GM21515 (cell line): ENCODE data around the gene SMIM34.
"Not testable (repeated sequence)": the region's sequence is repeated elsewhere in the genome, so short reads cannot be mapped to it uniquely, and the experiment has no call there.

Experiments
- ATAC-seq: cut with Tn5 transposase; IDR thresholded peaks from one replicate; pipeline ENCODE4 v1.9.1; 2021; ENCODE audit not compliant: unreplicated experiment

The SMIM34 gene, protein sequence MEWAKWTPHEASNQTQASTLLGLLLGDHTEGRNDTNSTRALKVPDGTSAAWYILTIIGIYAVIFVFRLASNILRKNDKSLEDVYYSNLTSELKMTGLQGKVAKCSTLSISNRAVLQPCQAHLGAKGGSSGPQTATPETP

DNA sequence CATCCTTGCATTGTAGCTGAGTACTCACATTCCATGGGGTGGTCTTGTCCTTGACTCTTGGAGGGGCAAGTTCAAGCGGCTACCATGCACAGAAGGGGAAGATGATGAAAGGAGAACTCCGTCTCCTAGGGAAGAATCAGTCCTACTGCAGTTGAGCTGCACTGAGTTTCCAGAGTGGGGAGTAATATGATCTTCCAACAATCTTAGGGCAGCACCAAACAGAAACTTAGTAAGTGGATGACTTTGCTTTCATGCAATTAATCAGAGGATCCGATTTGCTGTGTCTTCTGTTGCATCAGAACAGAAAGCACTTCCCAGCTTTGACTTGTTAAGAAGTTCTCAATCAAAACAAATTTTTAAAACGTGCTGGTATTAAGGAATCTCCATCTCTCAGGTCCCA lies at the start of gene SMIM34:
TSS of gene SMIM34 (minus strand) at position 147 of the 400 bp plus-strand sequence. CDS start at position 35, 112 bp downstream.
- ATAC-seq: not testable (repeated sequence)

DNA sequence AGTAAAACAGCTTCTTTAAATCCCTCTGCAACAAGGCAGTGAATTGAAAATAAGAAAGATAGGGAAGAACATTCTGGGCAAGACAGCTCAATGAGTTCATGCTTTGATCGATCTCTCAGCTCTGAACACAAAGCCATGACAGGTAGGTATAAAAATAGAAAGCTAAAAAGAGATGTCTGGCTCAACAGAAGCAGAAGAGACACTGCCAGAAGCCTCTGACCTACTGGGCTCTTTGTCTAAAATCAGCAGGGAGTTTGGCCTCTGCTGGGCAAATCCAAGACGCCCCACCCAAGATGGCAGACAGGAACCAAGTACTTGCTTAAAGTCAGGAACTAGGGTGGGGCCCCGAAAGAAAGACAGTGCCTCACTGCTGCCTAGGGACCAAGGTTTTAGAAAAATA lies 43.6 kb upstream of the SMIM34 start:
- ATAC-seq: not testable (repeated sequence)

DNA sequence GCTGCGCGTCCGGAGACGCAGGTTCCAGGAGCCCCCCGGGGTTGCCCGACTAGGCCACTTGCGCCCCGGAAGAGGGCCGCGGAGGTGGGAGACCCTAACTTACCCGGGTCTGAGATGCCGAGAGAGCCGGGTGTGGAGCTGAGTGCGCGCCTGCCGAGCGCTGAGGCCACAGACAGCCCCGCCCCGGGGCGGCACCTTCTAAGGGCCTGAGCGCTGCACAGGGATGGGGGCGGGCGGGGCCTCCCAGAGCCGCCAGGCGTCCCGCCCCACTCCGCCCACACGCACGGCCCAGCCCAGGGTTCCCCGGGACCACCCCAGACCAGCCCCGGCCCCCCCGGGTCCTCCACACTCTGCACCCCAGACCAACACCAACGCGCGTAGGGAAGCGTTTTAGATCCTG lies 35.7 kb upstream of the SMIM34 start:
- not testable (repeated sequence) for ATAC-seq

DNA sequence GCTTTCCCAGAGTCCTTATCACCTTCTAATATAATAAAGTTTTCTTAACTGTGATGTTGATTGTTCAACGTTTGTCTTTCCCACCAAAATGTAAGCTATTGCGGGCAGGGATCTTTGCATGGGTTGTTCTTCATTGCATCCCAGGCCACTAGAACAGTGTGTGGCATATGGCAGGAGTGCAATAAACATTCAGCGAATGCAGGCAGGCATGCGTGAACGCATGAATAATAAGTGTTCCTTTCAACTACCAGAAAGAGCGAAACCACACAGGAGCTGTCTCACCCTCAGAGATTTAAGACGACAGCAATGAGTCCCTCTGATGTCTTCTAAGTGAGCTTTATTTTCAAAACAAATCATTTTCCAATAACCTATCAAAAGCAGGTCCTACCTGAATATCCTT lies 34.5 kb upstream of the SMIM34 start:
- ATAC-seq: not testable (repeated sequence)

DNA sequence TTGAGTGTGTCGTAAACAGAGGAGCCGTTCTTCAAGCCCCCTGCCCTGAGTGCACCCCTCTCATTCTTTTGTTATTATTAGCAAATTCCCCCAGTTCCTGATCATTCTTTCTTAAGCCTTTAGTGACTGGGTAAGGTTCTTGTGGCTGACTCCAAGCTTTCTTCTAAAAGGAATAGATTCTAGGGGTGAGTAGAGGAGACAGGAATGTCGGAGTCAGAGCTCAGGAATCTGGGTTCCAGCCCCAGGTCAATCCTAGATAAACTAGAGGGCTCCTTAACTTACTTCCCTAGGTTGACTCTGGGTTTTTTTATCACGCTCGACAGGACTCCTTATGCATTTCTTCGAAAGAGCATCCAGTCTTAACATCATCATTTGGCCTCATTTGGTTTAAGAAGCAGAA lies 32.4 kb upstream of the SMIM34 start:
- not testable (repeated sequence) for ATAC-seq

DNA sequence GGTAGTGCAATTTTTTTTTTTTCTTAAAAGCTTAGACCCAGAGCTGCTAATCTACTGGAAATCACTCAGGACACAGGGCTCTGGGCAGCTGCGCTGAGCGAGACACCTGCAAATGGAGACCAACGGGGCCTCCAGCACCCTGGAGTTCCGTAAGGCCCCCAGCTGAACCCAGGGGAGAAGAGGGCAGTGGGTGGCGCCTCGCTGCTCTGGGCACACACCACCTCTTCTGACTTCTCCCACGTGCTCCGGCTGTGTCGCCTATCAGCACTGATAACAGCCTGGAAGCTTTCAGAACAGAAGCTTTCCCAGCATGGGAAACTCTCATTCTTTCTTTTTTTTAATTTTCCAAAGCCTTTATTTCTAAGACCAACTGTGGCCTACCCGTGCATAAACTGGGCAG lies 31.9 kb upstream of the SMIM34 start:
- not testable (repeated sequence) for ATAC-seq

DNA sequence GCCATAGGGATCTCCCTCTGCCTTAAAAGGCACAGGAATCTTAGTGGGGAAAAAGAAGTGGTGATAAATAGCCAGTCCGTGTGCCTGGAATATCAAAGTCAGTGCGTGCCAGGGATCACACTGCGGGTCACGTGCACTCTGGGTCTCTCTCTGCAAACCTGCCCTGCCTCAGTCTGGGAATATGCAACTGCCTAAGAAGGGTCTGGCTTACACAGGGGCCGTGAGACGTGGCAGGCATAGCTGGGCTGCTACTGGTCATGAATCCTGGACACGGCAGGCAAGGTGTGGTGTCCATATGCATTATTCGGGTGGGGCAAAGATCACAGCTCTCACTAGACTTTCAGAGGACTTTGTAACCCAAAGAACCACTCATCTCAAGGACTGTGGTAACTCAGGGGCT lies 23.3 kb upstream of the SMIM34 start:
- ATAC-seq: not testable (repeated sequence)

DNA sequence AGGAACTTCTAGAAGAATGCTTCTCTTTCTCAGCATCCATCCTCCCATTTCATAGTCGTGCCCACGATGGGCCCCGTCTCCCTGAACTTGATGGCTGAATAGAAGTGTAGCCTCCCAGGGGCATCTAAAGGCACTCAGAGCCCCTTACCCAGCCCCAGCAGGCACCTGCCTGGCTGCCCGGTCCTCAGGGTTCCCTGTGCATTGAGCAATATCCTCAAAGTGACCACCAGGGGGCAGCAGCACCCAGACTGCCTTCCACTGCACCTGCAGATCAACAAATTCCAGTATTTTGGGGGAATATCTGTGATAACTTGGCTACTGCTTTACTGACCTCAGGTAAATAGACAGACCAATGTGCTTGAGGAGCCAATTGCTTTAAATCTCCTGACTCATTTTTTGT lies 19.7 kb upstream of the SMIM34 start:
- ATAC-seq: not testable (repeated sequence)

DNA sequence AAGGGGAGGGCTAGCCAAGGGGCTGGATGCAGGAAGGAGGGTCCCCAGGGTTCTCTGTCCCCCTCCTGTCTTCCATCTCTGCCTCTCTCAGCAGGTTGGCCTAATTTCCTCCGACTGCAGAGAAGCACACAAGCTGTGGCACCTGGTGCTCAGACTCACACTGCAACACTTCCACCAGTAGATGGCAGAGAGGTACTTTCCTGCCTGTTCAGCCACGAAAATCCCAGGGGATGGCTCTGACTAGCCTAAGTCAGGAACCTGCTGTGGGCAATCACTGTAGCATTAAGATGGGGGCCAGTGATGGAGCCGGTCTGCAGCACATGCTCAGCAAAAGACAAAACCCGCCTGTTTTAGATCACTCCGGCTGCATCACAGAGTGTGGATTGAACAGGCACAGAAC lies 6.0 kb upstream of the SMIM34 start:
- not testable (repeated sequence) for ATAC-seq

DNA sequence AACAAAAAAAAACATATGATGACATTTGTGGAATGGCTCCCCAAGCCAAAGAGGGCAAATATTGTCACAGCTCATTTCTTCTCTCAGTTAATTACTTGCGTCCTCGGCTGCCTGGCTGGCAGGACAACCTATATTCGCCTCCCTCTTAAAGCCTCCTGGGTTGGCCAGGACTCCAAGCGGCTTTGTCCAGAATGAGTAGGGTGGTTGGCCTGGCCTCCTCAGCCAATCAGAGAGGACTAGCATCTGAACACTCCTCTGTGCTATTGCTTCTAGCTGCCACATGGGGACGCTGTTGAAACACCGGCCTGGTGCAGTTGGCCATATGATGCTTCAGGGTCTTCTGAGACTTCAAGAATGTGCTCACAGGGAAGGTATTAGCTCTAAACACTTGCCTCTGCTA lies 4.7 kb upstream of the SMIM34 start:
- ATAC-seq: not testable (repeated sequence)

DNA sequence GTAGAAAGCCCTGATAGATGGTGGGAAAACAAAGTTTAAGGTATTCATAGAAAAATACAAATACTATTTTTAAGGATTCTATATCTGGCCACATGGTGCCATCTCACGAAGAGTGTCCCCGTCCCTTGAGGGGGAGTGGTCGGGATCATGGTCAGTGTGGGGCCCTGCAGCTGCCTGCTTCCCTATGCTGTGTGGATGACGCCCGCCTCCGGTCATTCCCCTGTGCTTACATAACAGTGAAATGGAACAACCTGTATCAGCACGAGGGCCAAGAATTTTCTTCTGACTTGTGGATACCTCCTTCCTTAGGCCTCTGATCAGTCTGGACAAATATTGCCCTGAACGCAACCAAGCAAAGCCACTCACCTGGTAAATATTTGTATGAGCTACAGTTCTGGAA lies 3.6 kb upstream of the SMIM34 start:
- not testable (repeated sequence) for ATAC-seq

DNA sequence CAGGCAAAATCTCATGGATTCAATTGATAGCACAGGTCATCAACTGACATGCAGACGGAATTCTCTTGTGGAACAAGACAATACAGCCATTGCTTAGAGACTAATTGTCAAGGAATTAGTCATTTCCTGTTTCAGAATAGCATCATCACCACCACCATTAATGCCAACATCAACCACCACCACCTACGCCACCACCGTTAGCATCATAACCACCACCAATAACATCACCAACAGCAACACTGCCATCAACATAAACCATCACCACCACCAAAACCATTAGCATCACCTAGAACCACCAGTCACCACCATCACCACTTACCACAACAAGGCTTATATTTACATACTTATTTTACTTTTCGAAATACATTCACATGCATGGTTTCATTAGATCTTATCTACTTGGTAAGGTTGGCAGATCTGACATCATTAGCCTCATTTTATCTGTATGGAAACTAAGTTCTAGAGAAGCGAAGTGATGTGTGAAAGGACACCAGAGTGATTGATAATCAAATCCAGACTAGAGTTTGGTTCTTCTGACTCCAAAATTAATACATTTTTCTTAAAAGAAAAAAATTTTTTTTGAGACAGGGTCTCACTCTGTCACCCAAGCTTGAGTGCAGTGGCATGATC lies 6.2 kb downstream of the SMIM34 start:
- ATAC-seq: not testable (repeated sequence)

DNA sequence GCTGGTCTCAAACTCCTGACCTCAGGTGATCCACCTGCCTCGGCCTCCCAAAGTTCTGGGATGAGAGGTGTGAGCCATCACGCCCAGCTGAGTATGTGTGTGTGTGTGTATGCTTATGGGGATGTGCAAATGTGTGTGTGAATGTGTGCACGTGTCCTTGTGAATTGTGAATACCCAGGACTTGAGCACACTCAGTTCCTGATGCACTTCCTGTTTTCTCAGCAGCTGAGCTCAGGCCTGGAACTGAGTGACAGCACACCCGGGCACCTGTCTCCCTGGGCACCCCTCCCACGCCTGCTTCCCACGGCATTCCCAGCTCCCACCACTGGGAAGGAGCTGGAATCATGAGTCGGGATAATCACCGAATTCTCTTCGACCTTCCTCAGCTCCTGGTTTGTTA lies 16.5 kb downstream of the SMIM34 start:
- ATAC-seq: not testable (repeated sequence)

DNA sequence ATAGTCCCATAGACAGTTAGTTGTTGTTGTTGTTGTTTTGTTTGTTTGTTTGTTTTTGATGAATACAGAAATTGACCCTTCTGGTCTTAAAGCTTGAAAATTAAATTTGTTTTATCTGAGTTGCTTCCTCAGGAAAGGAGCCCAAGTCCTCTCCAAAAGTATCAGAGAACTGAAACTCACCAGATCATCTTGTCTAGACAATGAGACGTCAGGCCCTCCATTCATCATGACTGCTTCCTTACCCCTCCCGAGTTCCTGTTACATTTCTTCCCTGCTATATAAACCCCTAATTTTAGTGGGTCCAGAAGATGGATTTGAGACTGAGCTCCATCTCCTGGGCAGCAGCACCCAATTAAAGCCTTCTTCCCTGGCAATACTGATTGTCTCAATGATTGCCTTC lies 17.1 kb downstream of the SMIM34 start:
- not testable (repeated sequence) for ATAC-seq

DNA sequence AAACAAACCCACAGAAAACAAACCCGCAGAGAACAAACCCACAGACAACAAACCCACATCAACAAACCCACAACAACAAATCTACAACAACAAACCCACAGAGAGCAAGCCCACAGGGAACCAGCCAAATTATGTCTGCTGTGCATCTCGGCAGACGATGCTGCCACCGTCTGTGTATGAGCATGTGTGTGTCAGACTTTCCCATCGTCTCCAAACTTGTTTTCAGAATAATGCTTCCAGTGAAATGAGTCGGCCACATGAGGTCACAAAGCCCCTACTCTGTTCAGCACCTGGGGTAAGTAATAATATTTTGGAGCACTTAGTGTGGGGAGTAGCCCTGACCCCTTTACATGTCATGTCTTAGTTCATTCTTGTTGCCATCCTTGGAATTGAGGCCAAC lies 17.6 kb downstream of the SMIM34 start:
- ATAC-seq: not testable (repeated sequence)

DNA sequence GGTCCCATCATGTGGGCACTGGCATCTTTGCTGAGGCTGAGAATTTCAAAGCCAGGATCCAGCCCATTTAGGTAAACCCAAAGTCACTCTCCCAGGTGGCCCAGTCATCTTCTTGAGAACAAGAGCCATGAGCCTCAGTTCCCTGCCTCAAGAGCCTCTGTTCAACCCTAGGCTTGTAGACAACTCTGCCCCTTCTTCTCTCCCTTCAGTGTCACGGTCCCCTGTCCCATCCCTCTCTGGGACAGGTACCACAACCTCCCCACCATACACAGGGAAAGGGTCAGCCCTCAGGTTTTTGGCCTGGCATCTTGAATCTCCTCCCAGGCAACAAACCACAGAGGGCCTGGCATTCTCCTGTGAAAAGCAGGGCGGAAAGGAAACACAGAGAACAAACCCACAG lies 18.1 kb downstream of the SMIM34 start:
- ATAC-seq: not testable (repeated sequence)

DNA sequence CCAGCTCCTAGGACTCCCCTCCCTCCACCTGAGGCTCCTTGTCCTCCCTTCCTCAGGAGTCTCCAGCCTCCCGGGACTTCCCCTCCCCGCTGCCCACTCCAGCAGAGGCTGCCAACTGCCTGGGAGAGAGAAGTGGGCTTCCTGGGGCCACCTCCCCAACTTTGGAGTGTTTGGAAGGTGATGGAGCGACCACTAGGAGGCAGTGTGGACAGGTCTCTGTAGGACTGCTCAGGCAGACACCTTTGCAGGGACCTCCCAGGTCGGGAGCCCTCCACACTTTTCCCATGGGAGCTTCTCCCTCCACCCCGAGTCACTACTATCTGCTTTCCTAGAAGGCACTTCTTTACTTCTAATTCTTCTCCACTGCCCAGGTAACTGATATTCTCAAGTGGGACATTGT lies 19.0 kb downstream of the SMIM34 start:
- ATAC-seq: not testable (repeated sequence)

DNA sequence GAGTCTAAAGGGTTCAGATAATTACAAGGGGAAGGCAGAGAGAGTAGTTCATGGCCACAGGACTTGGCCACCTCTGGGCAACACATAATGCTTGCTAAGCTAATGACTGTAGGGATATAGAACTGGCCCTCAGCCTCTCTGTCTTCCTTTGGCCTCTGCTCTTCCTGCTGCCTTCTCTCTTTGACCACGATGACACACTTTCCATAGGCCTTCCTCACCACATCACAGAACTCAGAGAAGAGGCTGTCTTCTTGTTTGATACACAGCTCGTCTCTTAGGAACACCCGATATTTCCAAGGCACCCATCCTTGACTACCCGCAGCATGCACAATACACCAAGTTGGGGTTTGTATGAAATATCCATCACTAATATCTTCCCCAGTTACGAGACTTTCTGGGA lies 23.2 kb downstream of the SMIM34 start:
- not testable (repeated sequence) for ATAC-seq

DNA sequence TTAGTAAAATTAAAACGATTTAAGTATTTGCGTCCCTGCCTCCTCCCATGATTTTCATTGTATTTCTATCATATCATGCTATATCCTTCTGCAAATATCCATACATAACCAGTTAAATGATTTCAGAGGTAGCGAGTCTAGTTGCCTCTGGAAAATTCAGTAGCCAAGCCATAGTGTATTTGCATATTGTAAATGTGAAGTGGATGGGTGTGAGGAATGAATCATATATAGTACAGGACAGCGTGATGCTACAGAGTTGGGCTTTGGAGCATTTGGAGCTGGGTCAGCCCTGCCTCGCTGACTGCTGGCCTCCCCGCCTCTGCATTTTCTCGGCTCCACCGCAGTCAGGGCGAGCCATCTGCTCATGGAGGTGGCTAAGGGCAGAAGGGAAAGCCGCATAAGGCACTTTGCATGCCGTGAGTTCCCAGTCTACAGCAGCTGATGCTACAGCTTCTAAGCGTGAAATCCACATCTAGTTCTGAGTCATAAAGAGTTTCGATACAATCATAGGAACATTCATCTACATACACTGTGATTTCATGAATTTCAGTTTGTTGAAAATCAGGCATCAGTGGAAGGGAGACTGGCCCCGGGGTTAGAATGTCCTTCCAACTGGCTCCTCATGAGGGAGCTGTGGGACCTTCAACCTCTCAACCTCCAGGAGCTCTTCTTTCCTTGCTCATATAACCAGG lies 39.9 kb downstream of the SMIM34 start:
- ATAC-seq: peak; percentile 89

DNA sequence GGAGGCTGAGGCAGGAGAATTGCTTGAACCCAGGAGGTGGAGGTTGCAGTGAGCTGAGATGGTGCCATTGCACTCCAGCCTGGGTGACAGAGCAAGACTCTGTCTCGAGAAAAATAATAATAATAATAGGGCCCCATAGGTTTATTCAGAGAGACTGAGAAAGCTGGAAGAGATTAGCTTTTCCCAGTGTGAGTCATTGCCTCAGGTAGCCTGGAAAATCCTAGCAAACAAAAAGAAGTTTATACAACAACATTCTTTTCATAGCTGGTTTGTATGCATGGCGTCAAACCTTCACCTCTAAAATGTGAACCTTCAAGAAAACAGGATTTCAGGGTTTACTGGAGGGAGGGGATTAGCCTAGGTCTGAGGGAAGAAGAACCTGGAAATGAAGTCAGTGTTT lies 40.6 kb downstream of the SMIM34 start:
- not testable (repeated sequence) for ATAC-seq

DNA sequence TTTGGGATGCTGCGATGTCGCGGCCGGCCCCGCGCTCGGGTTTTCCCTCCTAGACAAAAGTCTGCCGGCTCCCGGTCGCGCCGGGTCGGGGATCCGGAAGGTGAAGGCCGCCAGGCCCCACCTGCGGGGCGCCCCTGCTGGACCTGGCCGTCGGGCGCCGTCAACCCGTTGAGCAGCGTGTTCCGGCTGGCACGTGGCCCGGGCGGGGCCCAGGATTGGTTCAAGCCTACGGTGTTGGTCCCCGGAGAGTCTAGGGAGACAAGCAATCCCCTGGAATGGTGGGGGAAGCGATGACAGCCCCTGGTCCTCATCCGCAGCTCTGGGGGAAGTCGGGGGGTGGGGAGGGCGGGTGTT lies 48.2 kb downstream of the SMIM34 start:
- peak; percentile 52 for ATAC-seq

DNA sequence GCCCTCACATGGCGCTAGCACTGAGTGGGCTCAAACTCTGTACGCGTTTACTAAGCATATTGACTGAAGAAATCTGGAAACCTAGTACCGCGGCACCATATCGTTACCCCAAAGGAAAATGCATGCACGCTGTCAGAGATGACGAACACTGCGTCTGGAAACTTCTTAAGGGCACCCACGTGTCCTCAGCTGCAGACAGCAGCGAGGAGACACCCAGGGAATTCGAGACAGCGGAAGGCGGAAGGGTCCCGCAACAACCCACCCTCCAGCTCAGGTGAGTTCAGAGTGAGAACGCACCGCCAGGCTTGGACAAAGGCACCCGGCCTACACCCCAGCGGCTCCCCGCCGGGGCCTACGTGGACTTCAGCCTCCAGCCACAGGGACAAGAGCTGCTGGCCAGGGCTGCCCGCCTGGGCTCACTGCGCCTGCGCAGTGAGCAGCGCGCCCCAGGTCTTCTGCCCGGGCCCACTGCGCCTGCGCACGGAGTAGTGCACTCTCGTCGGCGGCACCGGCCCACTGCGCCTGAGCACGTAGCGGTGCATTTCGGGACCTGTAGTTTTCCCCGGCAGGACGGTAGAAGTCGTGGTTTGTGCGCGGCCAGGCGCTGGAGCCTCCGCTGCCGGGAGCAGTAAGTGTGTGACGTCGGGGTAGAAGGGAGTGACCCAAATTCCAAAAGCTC lies 48.7 kb downstream of the SMIM34 start, which contains the start of gene SMIM11:
TSS of gene SMIM11 (plus strand) at position 568 of the 679 bp plus-strand sequence. CDS start 3,998 bp downstream, outside the sequence.
- ATAC-seq: peak; percentile 77
